ENCODE data around the gene AHRR. TPM values are rescaled to one million over a fixed set of nuclear protein-coding genes. Genes with fewer than 3 reads are reported as not detected.

The AHRR gene
- total RNA-seq, 1 donor: 22.5 TPM

- no peak for DNase-seq (ENCODE audit: low read depth)
- H3K4me3 ChIP-seq (ENCODE audit: low read depth, low read length): no peak overlapping the region
- TF ChIP-seq, protein P1, sequence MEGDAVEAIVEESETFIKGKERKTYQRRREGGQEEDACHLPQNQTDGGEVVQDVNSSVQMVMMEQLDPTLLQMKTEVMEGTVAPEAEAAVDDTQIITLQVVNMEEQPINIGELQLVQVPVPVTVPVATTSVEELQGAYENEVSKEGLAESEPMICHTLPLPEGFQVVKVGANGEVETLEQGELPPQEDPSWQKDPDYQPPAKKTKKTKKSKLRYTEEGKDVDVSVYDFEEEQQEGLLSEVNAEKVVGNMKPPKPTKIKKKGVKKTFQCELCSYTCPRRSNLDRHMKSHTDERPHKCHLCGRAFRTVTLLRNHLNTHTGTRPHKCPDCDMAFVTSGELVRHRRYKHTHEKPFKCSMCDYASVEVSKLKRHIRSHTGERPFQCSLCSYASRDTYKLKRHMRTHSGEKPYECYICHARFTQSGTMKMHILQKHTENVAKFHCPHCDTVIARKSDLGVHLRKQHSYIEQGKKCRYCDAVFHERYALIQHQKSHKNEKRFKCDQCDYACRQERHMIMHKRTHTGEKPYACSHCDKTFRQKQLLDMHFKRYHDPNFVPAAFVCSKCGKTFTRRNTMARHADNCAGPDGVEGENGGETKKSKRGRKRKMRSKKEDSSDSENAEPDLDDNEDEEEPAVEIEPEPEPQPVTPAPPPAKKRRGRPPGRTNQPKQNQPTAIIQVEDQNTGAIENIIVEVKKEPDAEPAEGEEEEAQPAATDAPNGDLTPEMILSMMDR (IDR thresholded peaks at IDR 0.05; ENCODE audit: insufficient read depth, low read depth, low read length): no peak
Observed at GRCh38 chr5:451587-452458, 130.3 kb downstream of the AHRR start.

GRCh38 chr5:452978-453710 is 131.6 kb downstream of the AHRR start:
- H3K4me3 ChIP-seq (ENCODE audit: low read depth, low read length): no peak overlapping the region
- DNase-seq (ENCODE audit: low read depth): peak; percentile 68
- TF ChIP-seq, protein P1 (IDR thresholded peaks at IDR 0.05; ENCODE audit: insufficient read depth, low read depth, low read length): no peak

- no peak for DNase-seq (ENCODE audit: low read depth)
- H3K4me3 ChIP-seq (ENCODE audit: low read depth, low read length): no peak overlapping the region
- TF ChIP-seq, protein P1 (IDR thresholded peaks at IDR 0.05; ENCODE audit: insufficient read depth, low read depth, low read length): no peak
Observed at GRCh38 chr5:453725-454481, 132.4 kb downstream of the AHRR start.

DNA sequence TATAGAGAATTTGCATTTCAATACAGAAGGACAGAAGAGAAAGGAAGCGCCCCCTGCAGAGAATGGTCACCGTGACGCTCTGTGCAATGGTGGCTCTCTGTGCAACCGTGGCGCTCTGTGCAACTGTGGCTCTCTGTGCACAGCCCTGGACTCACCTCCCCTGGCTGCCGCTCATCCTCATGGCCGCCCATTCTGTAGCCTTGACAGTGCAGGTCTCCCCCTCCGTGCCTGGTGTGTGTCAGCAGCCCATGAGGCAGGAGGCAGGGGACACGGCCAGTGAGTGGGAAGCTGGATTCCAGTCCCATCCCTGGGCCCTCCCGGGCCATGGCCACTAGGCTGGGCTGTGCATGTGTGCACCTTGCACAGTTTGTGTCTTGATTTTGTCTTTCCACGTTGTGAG is 133.4 kb downstream of the AHRR start:
- TF ChIP-seq, protein P1 (IDR thresholded peaks at IDR 0.05; ENCODE audit: insufficient read depth, low read depth, low read length): no peak
- DNase-seq (ENCODE audit: low read depth): no peak
- no peak overlapping the region for H3K4me3 ChIP-seq (ENCODE audit: low read depth, low read length)

GRCh38 chr5:455806-456205 is 134.3 kb downstream of the AHRR start:
- TF ChIP-seq, protein P1 (IDR thresholded peaks at IDR 0.05; ENCODE audit: insufficient read depth, low read depth, low read length): no peak
- no peak overlapping the region for H3K4me3 ChIP-seq (ENCODE audit: low read depth, low read length)
- DNase-seq (ENCODE audit: low read depth): no peak

- TF ChIP-seq, protein P1 (IDR thresholded peaks at IDR 0.05; ENCODE audit: insufficient read depth, low read depth, low read length): no peak
- H3K4me3 ChIP-seq (ENCODE audit: low read depth, low read length): no peak overlapping the region
- no peak for DNase-seq (ENCODE audit: low read depth)
Observed at GRCh38 chr5:456351-457194, 135.1 kb downstream of the AHRR start.

Data from fibroblast of villous mesenchyme (primary cell).